ENCODE measurements around the gene EIF6.

Gene EIF6

DNA sequence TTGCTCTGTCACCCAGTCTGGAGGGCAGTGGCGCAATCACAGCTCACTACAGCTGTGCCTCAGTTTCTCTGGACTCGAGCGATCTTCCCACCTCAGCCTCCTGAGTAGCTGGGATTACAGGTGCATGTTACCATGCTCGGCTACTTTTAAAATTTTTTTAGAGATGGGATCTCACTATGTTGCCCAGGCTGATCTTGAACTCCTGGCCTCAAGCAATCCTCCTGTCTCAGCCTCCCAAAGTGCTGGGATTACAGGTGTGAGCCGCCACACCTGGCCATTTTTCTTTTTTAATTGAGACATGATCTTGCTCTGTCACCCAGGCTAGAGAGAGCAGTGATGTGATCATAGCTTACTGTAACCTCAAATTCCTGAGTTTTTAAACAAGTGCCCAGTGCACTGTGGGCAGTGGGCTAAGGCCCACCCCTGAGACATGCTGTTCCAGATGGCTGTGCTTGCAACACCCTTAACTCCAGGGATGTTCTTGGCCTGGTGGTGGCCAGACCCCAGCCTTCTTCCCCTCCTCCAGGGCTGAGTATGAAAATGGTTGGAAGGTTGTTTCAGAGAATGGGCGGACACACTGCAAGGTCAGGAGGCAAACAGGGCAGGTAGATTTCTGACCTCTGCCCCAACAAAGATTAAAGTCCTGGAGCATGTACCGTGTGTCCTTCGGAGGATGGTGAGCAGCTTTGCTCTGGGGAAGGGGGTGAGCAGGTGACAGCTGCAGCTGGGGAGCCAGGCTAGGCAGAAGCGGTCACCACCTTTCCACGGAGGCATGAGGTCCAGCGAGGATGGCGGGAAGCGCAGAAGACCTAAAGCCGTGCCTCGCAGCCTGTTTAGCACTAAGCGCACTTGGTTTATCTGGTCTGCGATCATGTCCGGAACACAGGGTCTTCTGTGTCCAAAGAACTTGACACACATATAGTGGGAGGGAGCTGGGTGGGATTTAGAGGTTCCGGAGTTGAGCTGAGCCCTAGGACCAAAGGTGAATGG, 9.0 kb upstream of the EIF6 start:
- no peak for DNase-seq

DNA sequence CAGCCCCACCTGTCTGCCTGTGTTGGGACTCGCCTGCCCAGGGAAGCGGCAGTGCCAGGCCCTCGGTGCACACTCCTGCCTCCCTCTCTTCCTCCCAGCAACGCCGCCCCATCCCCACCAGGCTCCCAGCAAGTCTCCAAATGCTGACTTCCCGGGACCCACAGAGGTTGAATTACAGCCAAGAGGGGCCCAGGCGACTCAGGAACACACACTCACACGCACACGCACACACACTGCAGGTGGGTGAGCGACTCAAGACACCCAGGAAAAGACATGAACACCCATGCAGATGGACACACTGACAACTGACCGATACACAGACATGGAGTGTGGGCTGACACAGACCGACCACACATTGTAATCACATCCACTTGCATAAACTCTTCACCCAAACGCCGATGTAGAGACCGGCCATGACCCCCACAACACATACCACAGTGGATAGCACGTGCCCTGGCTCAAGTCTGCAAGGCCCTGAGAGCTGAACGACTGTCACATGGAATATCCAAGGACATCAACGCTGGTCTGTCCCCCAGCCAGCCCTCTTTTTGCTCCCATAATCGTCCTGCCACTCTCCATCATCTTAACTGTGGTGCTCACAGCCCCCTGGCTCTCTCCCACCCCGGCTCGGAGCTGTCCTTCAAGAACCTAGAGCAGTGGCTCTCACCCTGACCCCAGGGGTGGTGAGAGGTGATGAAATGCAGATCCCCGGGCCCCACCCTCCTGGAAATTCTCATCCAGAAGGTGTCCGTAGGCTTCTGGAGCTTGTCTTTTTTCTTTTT, 8.1 kb upstream of the EIF6 start:
- no peak for DNase-seq

DNA sequence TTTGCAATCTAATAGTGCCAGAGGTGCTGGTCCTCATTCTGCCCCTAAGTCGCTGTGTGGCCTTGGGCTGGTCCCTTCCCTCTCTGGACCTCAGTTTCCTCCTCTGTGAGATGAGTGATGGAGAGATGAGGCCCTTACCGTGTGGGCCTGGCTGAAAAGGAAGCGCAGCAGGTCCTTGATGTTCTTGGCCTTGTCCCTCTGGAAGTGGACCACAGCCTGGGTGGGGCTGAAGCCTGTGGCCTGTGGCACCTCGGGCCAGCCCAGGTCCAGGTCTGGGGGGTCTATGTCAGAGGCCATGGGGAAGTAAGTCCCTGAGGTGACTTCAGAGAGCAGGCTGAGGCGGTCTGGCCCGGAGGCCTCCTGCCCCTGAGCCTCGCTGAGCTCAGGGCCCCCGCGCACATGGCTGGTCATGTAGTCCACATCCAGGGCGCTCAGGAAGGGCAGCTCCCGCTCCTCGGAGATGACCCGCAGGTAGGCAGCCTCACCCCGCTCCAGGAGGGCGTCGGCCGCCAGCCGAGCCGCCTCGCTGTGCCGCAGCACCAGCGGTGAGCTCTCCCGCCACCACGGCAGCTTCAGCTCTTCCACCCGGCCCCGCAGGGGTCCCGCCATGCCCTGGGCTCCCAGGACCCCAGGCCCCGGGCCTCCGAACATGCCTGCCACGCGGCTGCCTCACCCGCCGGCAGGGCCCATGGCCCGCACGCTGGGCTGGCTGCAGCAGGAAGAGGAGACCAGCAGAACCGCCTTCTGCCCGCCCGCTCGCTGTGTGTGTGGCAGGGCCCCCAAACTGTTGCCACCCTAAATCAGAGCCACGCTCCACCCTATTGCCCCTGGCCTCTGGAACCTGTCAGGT, 7.3 kb upstream of the EIF6 start, which contains the start of gene FAM83C:
Gene FAM83C, minus strand, starts transcription at position 772 of the 850 bp plus-strand sequence. Its CDS starts 121 bp downstream, at position 651.
- no peak for DNase-seq

DNA sequence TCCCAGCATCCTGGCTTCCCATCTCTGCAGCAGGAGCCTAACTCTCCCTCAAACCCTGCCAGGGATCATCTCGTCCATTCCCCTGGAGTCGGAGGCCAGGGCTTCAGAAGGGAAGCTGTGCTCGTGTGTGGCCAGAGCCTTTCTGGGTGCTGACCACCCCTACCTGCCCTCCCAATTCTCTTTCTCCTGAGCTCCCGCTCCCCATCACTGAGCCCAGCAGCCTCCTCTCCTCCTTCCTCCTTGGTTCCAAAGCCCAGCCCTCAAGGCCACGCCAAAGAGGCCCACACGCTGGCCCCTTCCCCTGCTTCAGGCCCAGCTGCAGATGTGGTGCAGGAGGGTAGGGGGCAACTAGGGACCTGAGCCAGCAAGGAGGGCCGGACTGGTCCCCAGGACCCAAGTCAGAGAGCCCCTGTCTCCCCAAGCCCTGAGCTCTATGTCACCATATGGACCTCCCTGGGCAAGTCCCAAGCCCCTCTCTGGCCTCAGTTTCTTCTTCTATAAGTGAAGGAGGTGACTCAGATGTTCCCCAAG, 6.4 kb upstream of the EIF6 start:
- DNase-seq, result no peak

DNA sequence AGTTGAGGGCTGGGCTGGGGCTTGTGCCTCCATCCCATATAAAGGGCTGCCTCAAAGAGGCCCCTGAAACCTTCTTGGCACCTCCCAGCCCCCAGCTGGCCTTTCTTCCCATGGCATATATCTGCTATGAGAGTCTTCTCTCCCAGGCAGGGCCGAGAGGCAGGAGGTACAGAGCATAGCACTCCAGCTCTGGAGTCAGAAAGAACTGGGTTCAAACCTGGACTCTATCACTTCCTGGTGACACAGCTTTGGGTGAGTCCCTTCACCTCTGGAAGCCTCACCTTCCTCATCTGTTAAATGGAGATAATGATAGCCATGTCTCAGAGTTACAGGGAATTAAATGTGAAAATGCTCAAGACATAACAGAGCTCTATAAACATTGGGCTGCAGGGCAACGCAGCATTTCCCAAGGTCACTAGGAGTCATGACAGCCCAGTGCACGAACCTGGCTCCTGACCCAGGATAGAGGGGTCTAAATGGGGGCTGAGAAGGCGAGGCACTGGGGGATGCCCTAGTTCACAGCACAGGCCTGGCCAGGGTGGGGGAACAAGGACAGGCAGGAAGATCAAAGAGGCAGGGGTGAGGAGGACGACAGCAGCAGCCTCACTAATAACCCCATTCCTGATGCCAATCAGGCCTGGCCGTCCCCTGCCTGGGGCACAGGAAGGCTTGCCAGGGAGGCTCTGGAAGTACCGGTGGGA, 5.8 kb upstream of the EIF6 start:
- no peak for DNase-seq

DNA sequence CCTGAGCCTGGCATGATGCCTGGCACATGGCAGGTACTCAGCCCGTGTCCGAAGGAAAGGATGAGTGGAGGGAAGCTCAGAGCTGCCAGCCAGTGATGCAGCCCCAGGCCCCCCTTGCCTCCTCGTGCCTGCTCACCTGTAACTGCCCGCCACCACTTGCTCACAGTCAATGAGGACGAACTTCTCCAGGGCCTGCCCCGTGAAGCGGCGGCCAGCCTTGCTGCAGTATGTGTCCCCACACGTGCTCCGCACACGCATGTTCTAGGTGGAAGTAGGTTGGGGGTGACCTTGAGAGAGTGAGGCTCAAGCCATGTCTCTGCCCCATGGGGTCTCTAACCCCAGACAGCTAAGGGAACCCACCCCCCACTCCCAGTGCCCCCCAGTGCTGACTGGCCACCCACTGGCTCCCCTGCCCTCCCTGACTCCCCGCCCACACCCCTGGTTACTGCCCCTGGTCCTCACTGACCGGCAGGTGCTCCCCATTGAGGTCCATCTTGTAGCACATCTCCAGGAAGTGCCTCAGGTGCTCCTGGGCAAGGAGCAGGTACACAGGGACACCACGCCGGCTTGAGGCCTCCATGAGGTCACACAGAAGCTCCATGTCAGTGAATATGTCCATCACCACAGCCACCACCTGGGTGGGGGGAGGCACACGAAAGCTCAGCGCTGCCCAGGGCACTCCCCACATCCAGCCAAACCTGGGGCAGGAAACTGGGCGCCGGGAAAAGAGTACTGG, 3.9 kb upstream of the EIF6 start:
- DNase-seq, result no peak

DNA sequence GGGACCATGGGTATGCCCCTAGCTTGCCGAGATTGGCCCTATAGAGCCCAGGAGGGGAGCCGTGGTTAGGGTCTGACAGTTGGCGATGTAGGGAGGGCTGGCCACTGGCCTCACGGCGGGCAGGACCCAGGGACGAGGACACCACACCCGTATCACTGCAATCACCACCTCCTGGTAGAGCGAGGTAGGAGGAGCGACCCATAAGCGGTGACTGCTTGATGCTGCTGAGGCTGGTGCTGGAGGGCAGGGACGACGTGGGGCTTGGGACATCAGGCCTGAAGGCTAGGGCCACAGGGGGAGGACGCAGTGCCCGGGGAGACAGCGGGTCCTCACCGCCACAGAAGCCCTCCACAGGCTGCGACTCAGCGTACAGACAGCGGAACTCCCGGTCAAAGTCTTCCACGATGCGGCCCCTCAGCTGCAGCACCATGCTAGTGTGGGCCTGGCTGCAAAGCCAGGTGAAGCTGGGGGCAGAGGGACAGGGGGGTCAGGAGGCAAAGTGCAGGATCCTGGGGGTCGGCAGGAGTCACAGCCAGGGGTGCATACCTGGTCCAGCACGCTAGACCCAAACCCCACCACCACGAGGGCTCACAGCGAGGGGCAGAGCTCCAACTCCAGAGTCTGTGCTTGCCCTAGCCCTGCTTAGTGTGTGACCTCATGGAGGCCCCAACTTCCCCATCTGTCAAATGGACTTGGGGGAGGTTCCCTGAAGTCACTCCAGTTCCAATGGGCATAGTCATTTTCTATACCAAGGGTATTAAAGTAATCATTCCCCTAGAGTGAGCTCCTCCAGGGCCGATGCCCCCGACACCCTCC, 3.1 kb upstream of the EIF6 start:
- DNase-seq, result no peak

DNA sequence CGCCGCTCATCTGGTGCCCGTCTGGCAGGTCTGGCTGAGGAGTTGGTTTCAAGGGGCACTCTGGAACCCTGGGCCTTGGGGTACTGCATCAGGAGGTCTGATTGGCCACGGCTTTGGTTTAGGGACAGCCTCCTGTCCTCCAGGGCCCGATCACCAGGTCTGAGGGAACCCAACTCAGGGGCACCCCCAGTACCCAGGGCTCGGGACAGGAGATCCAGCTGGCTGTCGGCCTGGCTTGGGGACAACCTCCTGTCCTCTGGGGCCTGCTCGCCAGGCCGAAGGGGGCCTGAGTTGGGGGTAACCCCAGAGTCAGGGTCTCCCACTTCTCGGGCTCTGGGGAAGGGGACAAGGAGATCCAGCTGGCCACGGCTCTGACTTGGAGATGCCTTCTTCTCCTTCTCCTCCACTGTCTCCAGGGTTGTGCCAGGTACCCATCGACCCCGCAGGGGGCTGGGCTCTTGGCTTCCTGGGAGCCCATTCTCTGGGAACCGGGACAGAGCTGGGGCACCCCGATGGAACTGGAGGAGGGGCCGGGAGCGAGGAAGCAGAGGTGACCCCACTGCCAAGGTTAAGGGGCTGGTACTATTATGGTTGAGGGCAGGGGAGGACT, 2.4 kb upstream of the EIF6 start:
- DNase-seq, result no peak

DNA sequence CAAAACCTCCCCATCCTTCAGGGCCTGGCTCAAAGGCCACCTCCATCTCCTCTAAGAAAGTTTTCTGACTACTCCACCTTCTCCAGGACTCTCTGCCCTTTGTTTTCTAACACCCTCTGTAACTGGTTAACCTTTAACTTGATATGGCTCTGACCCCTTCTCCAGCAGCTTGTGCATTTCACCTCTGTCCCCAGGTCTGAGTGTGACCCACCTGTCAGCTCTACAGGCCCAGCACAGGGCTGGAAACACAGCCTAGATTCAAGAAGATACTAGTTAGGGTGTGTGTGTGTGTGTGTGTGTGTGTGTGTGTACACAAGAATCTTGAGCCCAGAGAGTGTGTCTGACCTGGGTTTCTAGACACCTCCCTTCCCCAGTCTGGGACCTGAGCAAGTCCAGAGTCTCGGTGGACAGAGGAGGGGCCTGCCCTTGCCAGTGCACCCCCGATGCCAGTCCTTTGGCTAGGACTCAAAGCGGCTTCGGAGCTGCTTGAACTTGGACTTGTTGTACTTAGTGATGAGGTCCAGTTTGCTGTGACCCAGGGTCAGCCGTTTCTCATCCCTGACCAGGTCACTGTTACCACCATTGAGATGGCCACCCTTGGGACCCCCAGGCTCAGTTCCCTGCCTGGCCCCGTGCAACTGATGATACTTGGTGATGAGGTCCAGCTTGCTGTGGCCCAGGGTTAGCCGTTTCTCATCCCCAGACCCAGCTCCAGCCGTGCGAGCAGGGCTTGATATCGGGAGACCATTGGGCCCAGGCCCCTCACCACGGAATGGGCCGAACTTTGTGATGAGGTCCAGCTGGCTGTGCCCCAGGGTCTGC, 1.7 kb upstream of the EIF6 start:
- no peak for DNase-seq

DNA sequence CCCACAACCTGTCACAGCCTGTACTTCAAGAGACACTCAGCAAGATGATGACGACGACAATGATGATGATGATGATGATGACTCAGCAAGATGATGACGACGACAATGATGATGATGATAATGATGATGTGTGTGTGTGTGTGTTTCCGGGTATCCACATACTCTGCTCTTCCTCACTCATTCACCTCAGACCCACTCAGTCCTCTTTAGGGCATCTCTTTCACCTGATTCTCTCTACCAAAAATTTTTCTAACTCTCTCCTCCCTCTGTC, 1.2 kb upstream of the EIF6 start:
- no peak for DNase-seq

DNA sequence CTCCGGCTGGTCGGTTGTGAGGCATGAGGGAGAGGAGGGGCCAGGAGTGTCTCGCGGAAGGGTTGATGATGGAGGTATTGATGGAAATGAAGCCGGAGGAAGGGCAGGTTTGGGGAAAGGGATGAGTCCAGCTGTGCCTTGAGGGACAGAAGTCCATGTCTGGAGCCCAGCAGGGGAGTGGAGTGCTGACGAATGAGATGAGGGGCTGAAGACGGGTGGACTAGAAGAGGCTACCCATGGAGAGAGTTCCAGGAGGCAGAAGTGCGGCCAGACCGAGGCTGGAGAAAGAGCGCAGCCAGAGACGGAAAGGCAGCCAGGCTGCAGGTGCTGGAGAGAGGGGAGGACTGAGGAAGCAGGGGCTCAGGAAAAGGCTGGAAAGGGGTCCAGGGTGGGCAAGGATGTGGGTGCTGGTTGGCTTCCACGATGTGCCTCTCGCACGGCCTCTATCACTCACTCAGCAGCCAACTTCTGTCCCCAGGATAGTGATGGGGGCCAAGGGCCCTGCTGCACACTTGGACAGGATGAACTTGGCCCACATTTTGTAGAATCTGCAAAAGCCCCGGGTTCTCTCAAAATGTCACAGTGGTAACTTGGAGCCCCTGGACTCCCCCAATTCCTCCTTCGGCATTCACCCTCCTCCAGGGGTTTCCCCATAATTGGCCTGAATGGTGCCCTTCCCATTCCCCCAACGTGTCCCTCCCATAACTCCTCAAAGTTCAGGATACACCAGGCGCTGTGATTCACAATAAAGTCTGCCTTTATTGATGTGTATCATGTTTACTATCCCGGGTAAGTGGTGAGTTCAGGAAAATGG, 627 bp upstream of the EIF6 start:
- no peak for DNase-seq

DNA sequence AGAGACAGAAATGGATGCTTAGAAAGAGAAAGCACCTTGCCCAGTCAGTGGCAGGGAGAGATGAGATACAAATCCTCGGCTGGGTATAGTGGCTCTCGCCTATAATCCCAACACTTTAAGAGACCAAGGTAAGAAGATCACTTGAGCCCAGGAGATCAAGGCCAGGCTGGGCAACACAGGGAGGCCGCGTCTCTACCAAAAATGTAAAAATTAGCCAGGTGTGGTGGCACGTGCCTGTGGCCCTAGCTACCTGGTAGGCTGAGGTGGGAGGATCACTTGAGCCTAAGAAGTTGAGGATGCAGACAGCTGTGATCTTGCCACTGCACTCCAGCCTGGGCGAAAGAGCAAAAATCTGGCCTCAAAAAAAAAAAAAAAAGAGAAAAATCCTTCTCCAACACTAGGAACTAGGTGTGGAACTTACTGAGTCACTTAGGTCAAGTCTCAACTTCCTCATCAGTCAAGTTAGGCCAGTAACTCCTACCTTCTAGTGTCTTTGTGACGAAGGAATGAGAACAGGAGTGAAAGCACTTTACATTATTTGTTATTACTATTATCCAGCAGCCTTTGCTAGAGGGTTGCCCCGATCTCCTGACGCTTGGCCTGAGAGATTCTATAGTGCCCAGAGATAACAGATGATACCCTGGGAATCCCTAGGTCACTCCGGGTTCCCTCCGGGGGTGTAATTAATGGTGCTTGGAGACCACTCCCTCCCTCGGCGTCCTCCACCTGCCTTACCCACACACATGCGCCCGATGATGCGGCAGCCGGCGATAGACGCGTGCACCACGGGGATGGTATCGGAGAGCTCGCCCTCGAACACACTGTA, 918 bp downstream of the EIF6 start:
- DNase-seq, result peak; percentile 52

DNA sequence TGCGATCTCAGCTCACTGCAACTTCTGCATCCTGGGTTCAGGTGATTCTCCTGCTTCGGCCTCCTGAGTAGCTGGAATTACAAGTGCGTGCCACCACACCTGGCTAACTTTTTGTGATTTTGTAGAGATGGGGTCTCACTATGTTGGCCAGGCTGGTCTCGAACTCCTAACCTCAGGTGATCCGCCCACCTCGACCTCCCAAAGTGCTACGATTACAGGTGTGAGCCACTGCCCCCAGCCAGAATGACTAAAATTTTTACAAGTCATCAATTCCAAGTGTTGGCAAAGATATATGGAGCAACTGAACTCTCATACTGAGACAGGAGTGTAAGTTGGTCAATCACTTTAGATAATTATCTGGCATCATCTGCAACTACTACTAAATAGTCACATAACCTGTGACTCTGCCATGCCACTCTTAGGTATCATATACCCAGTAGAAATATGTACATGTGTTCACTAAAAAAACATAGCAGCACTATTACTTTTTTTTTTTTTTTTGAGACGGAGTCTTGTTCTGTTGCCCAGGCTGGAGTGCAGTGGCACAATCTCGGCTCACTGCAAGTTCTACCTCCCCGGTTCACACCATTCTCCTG, 3.0 kb downstream of the EIF6 start:
- no peak for DNase-seq

DNA sequence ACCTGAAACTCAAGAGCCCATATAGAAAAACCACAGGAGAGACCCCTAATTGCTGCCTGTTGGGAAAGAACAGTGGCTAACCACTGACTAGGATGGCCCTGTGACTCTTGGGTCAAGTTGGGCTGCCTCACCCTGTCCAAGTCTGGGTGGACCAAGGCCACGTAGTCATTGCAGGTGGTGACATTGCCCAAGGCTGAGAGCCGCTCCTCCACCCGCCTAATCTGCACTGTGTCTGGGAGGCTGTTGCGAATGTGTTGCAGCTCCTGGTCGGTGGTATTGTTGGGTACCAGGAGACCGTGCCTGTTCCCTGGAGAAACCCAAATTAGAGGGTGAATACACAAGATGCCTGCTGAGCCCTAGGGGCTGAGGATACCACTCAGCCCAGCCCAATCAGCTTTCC, 4.0 kb downstream of the EIF6 start:
- no peak for DNase-seq

DNA sequence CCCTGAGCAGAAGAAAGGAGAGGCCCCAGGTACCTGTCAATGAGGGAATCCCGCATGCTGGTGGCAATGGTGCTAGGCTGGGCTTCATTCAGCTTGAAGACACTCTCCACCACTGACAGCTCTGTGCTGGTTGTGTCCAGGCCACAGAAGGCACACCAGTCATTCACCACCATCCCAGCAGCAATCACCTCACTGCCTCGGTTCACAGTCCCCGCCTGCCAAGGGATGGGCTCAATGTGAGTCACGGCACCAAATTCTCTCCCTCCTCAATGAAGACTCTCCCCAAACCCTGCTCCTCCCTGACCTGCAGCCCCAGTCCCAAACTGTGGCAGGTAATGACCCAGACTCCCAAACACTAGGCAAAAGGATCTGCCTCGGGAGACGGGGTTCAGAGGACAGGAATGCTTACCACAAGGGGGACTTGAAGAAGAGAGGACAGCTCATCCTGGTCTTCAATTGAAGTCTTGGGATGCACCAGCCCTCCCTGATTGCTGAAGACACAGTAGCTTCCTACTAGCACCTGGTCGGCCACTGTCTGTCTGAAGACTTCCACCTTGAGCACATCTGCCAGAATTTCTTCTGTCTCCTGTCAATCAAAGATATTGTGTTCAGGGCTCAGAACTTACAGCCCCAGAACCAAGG, 4.9 kb downstream of the EIF6 start:
- DNase-seq, result no peak

DNA sequence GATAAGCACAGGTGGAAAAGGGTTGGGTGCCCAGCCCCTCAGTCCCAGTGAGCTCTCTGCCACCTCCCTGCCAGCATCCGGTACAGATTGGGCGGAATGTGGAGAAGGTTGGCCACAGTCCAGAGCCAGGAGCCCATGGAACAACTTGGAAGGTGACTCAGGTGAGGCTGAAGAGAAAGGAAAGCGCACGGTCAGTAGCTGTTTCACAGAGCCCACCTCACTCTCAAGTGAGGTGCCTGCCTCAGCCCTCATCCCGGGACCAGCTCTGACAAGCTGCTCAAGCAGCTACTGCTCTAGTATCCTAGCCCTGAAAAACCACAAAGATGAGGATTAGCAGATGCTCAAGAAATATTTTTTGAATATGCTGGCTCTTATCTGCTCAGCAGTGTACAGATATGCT, 5.5 kb downstream of the EIF6 start:
- DNase-seq, result no peak

Measured in activated naive CD4-positive, alpha-beta T cell treated with Interleukin-2 at 50 U/mL for 16 hours (primary cell).